Lung (tissue), 12 donors: ENCODE measurements around the gene TPPP2. TPM values are rescaled to one million over a fixed set of nuclear protein-coding genes. Genes with fewer than 3 reads are reported as not detected.

ENCODE experiments used
- ATAC-seq: fragments of 200-7000 bp; cut with Tn5 transposase; one replicate; pipeline ENCODE4 v1.9.1; 2020; ENCODE audit warnings: moderate number of reproducible peaks; ENCODE audit not compliant: insufficient read depth, low FRiP score
- DNase-seq, 3 donors: peaks; one replicate each; pipeline ENCODE4 v3.0.0-alpha.2; 2013 to 2017
- H3K27ac ChIP-seq, 2 donors: one replicate each; pipeline ENCODE4 v1.5.1; 2013; ENCODE audit warnings: mild to moderate bottlenecking in 2 of 2, moderate library complexity in 2 of 2, control low read depth in 1 of 2, inconsistent platforms in 1 of 2, low read depth in 1 of 2, low read length in 1 of 2
- H3K27me3 ChIP-seq, 3 donors: one replicate each; pipeline ENCODE4 v1.5.1; 2013; ENCODE audit warnings: low read length in 2 of 3; ENCODE audit not compliant: control insufficient read depth in 3 of 3, insufficient read depth in 3 of 3
- H3K36me3 ChIP-seq, 4 donors: one replicate each; pipeline ENCODE4 v1.5.1; 2013; ENCODE audit warnings: low read length in 4 of 4, mild to moderate bottlenecking in 1 of 4, moderate library complexity in 1 of 4; ENCODE audit not compliant: control insufficient read depth in 4 of 4, insufficient read depth in 4 of 4
- H3K4me1 ChIP-seq, 5 donors: one replicate each; pipeline ENCODE4 v1.5.1; 2013; ENCODE audit warnings: low read length in 5 of 5, mild to moderate bottlenecking in 2 of 5, moderate library complexity in 1 of 5; ENCODE audit not compliant: control insufficient read depth in 5 of 5, insufficient read depth in 5 of 5
- H3K4me3 ChIP-seq: one replicate; pipeline ENCODE4 v1.5.1; 2013; ENCODE audit warnings: mild to moderate bottlenecking, control low read depth, moderate library complexity
- H3K9ac ChIP-seq, 2 donors: one replicate each; pipeline ENCODE4 v1.5.1; 2013; ENCODE audit warnings: low read length in 2 of 2, control low read depth in 1 of 2; ENCODE audit not compliant: insufficient read depth in 1 of 2
- H3K9me3 ChIP-seq, 4 donors: one replicate each; pipeline ENCODE4 v1.5.1; 2013; ENCODE audit warnings: low read length in 3 of 4, mild to moderate bottlenecking in 1 of 4, moderate library complexity in 1 of 4; ENCODE audit not compliant: control insufficient read depth in 4 of 4, insufficient read depth in 3 of 4
- CTCF ChIP-seq: IDR thresholded peaks from 2 replicates; pipeline ENCODE4 v1.5.1; 2012; ENCODE audit warnings: mild to moderate bottlenecking; ENCODE audit errors: control extremely low read depth, extremely low read depth
- WGBS, 2 donors: extraction: QIAGEN DNeasy Blood & Tissue Kit; methylation state at CpG; one replicate each; pipeline ENCODE4 v1.1.7; 2013; 5-methylcytosine and 5-hydroxymethylcytosine counted together
- polyA plus RNA-seq, 2 donors: library from polyadenylated mRNA; stranded (reverse); fragments of 200-250 nt; gene quantifications; one replicate each; pipeline ENCODE4 v1.2.1, GENCODE V29; 2013
- total RNA-seq, 2 donors: library from RNA; depleted of rRNA in 1 of 2; stranded (reverse); fragments of >200 nt in 1 of 2; gene quantifications; one replicate each; pipeline ENCODE4 v1.2.1, GENCODE V29; 2014 to 2021
- donor health status: control.
- donor health status: control.
- donor health status: Bipolar disorder and iron deficiency.
- donor health status: healthy.
- donor health status: DM: yes; HTN: yes; CAD: no.

Gene TPPP2
- total and polyA plus RNA-seq, 4 donors = 0.65 TPM; not detected in 3

GRCh38 chr14:21011136-21011535, 18.9 kb upstream of the TPPP2 start:
- H3K4me1 ChIP-seq = peaks cover 0 to 4% (median 0%) of the 10 kb centered on the region in 5 donors
- no peak overlapping the region for H3K9ac ChIP-seq
- no peak for DNase-seq
- no peak for ATAC-seq
- H3K27me3 ChIP-seq = no peaks in the 10 kb centered on the region
- no peak overlapping the region for H3K4me3 ChIP-seq
- TF ChIP-seq CTCF = no peak
- WGBS, 2 donors = 78 to 90% methylated on average over 1 of the region's 1 CpG
- H3K36me3 ChIP-seq = no peaks in the 10 kb centered on the region
- H3K9me3 ChIP-seq = no peaks in the 10 kb centered on the region
- H3K27ac ChIP-seq = no peak overlapping the region

- TF ChIP-seq CTCF = peak; percentile 96
- H3K27me3 ChIP-seq = no peaks in the 10 kb centered on the region
- H3K36me3 ChIP-seq = peaks cover 3 to 12% (median 8%) of the 10 kb centered on the region in 4 donors
- 0 to 2% methylated on average over 4 of the region's 4 CpGs for WGBS, 2 donors
- peak overlapping the region in 1 of 2 donors; percentile 49 for H3K27ac ChIP-seq
- no peak overlapping the region for H3K9ac ChIP-seq
- H3K9me3 ChIP-seq = no peaks in the 10 kb centered on the region
- H3K4me3 ChIP-seq = no peak overlapping the region
- peak; percentile 92 for ATAC-seq
- DNase-seq = peak; percentile 92 to 95 (median 94)
- H3K4me1 ChIP-seq = peaks cover 0 to 4% (median 0%) of the 10 kb centered on the region in 5 donors
These were observed 15.2 kb upstream of the TPPP2 start for GRCh38 chr14:21014761-21015190.

- Histone ChIP-seq H3K9me3 (no peaks in the 10 kb centered on the region), H3K27ac (no peak overlapping the region), H3K36me3 (peaks cover 3 to 12% (median 9%) of the 10 kb centered on the region in 4 donors), H3K27me3 (no peaks in the 10 kb centered on the region), H3K4me3 (no peak overlapping the region), H3K4me1 (peaks cover 0 to 4% (median under 1%) of the 10 kb centered on the region in 5 donors), H3K9ac (no peak overlapping the region)
- TF ChIP-seq CTCF = no peak
- whole genome bisulfite sequencing, 2 donors = 50 to 55% methylated on average over 6 of the region's 6 CpGs
- DNase-seq = no peak
- ATAC-seq = no peak
These were observed 14.7 kb upstream of the TPPP2 start for GRCh38 chr14:21015312-21015711.
